Cardiac septum (tissue), 1 donor: Measurements from ENCODE around the gene FCSK. TPM values are rescaled to one million over a fixed set of nuclear protein-coding genes. Genes with fewer than 3 reads are reported as not detected.

Experiments
- DNase-seq: peaks from one replicate; pipeline ENCODE4 v3.0.0-alpha.2; 2020; ENCODE audit warnings: low spot score
- intact Hi-C: fragments of 100-400 bp; cut with DNase I; formaldehyde crosslinking; loops from one replicate; pipeline ENCODE4 v1.14.0; 2022
- total RNA-seq: library from RNA; stranded (reverse); fragmentation: NEBNext Ultra II Directional; extraction: Animal tissue kit (Norgen Biotek cat#: 25700); gene quantifications from one replicate; pipeline ENCODE4 v1.2.1, GENCODE V29; 2021
- donor health status: DM: no; HTN: no; CAD: no.

The FCSK gene
- total RNA-seq, 1 donor from 2014 or later: 9.4 TPM

DNA sequence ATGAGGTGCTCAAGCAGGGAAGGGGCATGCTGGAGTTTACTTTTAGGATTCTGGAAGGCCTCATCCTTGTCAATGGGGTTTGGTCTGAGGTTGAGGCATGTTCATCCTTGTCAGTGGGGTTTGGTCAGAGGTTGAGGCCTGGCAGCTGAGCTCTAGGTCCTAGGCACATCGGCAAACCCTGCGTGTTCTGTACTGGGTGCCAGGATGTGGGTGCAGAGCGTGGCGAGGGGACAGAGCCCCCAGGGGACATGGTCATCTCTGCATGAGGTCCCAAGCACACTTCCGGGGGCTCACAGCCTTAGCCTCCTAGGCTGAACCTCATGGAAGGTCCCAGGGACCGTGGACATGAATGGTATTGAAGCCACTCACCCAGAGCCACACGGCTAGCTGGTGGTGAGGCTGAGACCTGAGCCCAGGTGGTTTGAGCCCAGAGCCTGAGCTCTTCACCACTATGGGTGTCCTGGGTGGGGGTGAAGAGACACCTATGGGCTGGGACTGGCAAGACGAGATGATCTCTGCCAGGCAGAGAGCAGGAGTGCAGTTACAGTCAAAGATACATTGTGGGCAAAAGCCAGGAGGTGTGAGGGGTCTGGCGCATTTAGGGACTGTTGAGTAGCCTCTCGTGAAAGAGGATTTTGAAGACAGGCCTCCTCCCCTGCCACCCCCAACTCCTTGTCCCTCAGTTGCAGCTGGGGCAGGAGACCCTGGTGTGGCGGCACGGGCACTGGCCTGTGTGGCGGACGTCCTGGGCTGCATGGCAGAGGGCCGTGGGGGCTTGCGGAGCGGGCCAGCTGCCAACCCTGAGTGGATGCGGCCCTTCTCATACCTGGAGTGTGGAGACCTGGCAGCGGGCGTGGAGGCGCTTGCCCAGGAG is 19.3 kb downstream of the FCSK start:
- intact Hi-C loops: loop anchor here (5.0 kb wide), 1 partner anchor 81 kb away; no protein-coding TSS in a partner anchor
- DNase-seq: no peak

DNA sequence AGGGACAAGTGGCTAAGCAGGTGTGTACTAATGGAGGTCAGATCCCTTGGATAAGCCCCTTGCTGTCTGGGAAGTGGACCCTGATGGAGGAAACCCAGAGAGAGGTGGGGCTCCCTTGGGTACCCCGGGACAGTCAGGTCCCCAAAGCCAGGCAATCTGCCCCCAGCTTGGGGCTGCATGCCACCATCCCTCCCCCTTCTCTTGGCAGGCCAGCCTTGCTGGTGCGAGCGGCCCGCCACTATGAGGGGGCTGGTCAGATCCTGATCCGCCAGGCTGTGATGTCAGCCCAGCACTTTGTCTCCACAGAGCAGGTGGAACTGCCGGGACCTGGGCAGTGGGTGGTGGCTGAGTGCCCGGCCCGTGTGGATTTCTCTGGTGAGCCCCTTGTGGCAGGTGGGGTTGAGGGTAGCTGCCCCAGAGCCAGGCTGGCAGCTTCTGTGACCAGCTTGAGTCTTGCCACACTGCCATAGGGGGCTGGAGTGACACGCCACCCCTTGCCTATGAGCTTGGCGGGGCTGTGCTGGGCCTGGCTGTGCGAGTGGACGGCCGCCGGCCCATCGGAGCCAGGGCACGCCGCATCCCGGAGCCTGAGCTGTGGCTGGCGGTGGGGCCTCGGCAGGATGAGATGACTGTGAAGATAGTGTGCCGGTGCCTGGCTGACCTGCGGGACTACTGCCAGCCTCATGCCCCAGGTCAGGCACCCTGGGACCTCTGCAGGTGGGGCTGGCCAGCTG is 20.1 kb downstream of the FCSK start:
- DNase-seq: no peak
- intact Hi-C loops: loop anchor here (5.0 kb wide), 2 partner anchors 82 to 97 kb away; no protein-coding TSS in a partner anchor

DNA sequence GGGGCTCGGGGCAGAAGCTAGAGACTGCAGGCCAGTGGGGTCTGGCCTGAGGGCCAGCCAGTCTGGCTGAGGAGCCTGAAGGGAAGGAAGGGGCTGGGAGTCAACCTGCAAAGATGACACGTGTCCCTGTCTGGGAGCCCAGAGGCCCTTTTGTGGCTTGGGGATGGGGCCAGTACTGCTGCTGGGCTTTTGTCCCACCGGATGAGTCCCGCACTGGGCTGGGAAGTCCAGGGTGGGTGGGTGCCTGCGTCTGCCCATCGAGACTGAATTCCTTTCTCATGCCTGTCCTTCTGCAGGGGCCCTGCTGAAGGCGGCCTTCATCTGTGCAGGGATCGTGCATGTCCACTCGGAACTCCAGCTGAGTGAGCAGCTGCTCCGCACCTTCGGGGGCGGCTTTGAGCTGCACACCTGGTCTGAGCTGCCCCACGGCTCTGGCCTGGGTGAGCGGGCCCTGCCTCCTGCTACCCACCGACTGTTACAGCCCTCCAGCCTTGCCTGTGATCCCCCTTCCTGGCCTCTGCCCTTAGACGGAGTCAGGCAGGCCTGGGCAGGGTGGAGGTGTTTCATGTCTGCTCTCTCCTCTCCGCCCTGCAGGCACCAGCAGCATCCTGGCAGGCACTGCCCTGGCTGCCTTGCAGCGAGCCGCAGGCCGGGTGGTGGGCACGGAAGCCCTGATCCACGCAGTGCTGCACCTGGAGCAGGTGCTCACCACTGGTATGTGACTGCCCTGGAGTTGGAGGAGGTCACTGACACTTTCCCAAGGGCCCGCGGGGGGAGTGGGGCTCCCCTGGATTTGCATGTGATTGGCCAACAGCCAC is 20.9 kb downstream of the FCSK start:
- no peak for DNase-seq

GRCh38 chr16:70476272-70477020 is 22.1 kb downstream of the FCSK start:
- no peak for DNase-seq
- intact Hi-C loops: loop anchor here (5.0 kb wide), 1 partner anchor 99 kb away; no protein-coding TSS in a partner anchor

More for the DNA sequence above, 20.9 kb downstream of the FCSK start:
- intact Hi-C loops: loop anchor here (5.0 kb wide), 1 partner anchor 98 kb away; no protein-coding TSS in a partner anchor

DNA sequence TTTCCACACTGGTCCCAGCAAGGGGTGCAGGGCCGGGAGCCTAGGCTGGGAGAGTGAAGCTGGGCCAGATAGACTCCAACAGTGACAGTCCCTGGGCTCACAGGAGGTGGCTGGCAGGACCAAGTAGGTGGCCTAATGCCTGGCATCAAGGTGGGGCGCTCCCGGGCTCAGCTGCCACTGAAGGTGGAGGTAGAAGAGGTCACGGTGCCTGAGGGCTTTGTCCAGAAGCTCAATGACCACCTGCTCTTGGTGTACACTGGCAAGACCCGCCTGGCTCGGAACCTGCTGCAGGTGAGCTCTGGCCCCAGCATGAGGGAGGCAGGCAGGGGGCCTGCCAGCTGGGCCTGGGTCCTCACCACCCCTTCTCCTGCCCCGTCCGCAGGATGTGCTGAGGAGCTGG is 23.8 kb downstream of the FCSK start:
- intact Hi-C loops: loop anchor here (5.0 kb wide), 1 partner anchor 101 kb away; no protein-coding TSS in a partner anchor
- DNase-seq: no peak

DNA sequence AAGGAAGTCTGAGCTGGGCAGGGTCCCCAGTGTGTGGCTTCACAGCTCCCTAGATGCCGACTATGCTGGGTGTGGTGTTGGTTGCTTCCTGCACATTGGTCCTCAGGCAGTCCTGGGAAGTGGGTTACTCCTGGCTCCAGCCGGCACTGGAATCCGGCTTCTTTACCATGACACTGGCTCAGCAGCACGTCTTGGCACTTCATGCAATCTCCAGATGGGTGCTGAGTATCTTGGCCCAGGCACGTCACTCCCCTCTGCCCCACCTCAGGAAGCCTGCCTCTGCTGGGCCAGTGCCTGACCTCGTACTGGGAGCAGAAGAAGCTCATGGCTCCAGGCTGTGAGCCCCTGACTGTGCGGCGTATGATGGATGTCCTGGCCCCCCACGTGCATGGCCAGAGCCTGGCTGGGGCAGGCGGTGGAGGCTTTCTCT is 24.5 kb downstream of the FCSK start:
- no peak for DNase-seq
- intact Hi-C loops: loop anchor here (5.0 kb wide), 1 partner anchor 102 kb away; no protein-coding TSS in a partner anchor

DNA sequence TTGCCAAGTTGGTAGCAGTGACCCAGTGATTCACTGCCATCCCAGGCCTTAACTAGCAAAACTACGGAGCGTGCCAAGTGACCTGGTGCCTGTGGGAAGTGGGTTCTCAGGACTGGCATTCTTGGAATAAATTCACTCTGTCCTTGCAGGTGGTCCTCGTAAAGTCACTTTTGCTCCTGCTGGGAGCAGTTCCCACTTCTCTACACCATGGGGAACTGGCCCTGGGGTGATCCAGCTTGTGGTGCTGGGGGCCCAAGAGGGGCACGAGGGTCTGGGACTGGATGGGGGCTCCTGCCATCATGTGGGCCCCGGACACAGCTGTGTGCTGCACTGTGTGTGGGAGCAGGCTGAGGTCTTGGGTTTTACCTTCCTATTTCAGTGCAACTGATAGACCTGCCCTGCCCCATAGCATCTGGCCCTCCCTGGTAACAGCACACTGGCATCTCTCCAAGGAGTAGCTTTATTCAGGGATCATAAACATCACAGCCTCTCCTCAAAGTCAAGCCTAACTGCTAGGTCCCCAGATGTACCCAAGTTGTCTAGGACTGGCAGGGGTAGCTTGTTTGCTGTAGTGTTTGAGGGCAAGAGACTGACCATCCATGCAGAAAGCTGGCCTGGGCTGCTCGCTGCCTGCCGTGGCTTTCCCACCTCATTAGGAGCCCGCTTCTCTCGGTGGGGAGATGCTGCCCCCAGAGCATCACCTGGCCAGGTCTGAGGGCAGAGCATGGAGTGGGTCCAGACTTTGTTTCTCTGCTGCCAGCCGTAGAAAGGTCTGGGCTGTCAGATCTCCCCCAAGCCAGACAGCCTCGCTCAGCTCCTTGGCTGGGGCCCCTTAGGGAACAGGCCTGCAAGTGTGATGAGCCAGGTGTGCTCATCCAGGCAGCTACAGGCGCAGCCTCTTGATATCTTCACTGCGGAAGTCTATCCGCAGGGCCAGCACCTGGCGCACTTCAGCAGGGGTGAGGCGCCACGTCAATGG is 26.0 kb downstream of the FCSK start:
- intact Hi-C loops: no loop called here
- DNase-seq: no peak

DNA sequence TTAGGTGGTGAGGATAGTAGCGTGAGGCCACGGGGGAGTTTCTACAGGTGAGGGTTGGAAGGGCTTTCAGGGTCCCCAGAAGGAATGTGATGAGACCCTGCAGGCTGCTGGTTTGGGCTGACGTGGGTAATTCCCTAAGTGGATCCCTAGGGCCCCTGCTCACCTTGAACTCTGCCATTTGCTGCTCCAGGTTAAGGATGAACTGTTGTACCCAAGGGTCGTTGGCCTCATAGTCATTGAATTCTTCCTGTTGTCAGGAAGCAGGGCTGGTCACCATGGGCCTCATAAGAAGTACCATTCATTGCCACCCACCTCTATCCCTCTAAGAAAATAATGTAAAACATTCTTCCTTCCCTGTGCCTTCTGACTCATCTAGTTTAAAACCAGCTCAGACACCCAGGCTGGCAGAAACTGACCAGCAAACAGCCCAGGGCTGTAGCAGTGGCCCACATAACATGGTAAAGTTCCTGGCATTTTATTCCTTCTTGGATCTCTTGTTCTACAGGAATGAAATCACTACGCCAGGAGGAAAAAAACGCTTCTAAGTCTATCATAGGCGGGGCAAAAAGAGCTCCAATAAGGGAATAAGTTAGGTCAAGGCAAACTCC is 27.6 kb downstream of the FCSK start:
- DNase-seq: no peak
- intact Hi-C loops: no loop called here

- intact Hi-C loops: no loop called here
Observed at GRCh38 chr16:70482624-70483023, 28.2 kb downstream of the FCSK start.

GRCh38 chr16:70483426-70483825 is 29.0 kb downstream of the FCSK start:
- DNase-seq: no peak
- intact Hi-C loops: no loop called here

More at GRCh38 chr16:70482624-70483023, 28.2 kb downstream of the FCSK start:
- no peak for DNase-seq

DNA sequence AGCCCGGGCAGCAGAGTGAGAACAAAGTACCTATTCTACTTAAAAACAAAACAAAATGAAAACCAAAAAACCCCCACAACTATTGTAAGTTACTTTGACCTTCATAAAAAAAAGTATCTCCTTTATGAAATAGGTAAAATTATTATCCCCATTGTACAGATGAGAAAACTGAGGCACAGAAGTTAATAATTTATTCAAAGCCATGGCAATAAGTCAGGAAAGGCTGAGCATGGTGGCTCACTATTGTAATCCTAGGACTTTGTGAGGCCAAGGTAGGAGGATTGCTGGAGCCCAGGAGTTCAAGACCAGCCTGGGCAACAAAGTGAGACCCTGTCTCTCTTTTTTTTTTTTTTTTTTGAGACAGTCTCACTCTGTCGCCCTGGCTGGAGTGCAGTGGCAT is 30.5 kb downstream of the FCSK start:
- intact Hi-C loops: no loop called here
- no peak for DNase-seq

DNA sequence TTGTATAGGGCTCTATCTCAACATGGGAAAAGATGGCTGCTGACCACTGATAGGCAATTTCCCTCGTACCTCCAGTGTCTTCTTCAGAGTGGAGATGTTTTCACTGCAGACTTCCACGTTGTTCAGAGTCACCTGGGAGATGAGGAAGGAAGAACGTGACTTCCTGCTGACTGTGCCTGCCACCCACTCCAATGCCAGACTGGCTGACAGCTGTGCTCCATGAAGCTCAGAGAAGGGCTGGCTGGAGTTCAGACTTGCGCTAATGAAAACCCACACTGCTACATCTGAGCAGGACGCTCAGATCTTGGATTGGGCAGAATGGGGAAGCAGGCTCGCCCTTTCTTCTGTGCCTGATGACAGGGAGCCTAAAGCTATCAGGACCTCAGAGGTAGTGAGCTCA is 35.9 kb downstream of the FCSK start:
- DNase-seq: no peak
- intact Hi-C loops: no loop called here

DNA sequence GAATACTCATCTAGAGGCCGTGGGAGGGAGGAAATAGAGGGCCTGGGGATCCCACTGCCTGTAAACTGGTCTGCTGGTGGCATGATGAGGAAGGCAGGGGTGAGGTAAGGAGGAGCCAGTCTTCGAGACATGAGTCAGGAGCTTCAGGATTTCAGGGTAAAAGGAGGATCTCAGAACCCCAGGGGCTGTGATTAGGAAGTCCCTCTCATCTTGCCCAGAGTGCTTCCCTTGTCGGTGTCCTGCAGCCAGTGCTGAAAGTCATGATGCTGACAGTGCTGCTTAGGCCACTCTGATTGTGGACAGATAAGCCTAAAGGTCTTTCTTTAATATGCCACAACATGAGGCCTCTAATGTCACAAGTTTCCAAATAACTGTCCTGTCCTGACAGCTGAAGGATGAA is 39.4 kb downstream of the FCSK start:
- DNase-seq: no peak
- intact Hi-C loops: no loop called here

DNA sequence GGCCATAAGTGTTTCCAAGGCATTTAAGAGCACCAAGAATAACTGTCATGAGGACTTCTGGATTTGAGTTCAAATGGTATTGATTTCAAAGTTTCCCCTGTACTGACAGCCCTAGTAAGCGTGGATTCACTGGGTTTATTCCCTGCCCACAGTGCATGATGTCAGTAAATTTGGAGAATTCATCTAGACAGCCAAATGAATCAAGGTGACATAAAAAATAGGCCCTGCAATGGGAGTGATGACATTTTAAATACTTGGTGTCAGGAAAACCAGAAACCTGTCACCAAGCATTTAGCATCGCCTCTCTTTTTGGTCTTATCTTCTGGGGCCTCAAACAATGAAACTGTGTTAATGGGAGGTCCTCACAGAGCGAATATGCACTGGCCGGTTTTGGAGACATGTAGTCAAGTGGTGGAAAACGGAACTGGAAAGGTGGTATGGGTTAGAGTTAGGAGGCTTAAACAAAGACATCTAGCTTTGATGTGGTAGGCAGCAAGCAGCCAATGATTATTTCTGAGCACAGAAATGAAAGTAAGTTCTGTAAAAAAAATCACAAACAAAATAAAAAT is 39.9 kb downstream of the FCSK start:
- intact Hi-C loops: no loop called here
- no peak for DNase-seq

- intact Hi-C loops: no loop called here
Observed at GRCh38 chr16:70494777-70495176, 40.4 kb downstream of the FCSK start.

GRCh38 chr16:70495425-70496182 is 41.2 kb downstream of the FCSK start:
- no peak for DNase-seq
- intact Hi-C loops: no loop called here

More at GRCh38 chr16:70494777-70495176, 40.4 kb downstream of the FCSK start:
- DNase-seq: no peak
